Kidney (tissue), 14 donors: ENCODE data around the gene CHRD. TPM values are rescaled to one million over a fixed set of nuclear protein-coding genes. Genes with fewer than 3 reads are reported as not detected.

ENCODE experiments used
- DNase-seq, 5 donors: peaks; one replicate each; pipeline ENCODE4 v3.0.0-alpha.2; 2013 to 2020
- FAIRE-seq: peaks from 2 replicates; lab custom pipeline; 2012; peaks lifted over from hg19 to GRCh38; lab: Jason Lieb, UNC
- H3K27ac ChIP-seq, 2 donors: one replicate each; pipeline ENCODE4 v1.7.0; 2013; ENCODE audit warnings: low read depth in 2 of 2, low read length in 2 of 2, inconsistent platforms in 1 of 2
- H3K27me3 ChIP-seq: one replicate; pipeline ENCODE4 v1.7.1; 2013; ENCODE audit warnings: low read length, inconsistent platforms; ENCODE audit not compliant: control insufficient read depth, insufficient read depth
- H3K36me3 ChIP-seq, 3 donors: one replicate each; pipeline versions ENCODE4 v1.7.0 to v1.7.1; 2013; ENCODE audit warnings: low read length in 3 of 3, control low read depth in 1 of 3, inconsistent platforms in 1 of 3; ENCODE audit not compliant: insufficient read depth in 3 of 3, control insufficient read depth in 2 of 3
- H3K4me1 ChIP-seq, 3 donors: one replicate each; pipeline versions ENCODE4 v1.7.0 to v1.7.1; 2013; ENCODE audit warnings: low read length in 3 of 3, inconsistent platforms in 1 of 3, low read depth in 1 of 3; ENCODE audit not compliant: control insufficient read depth in 2 of 3, insufficient read depth in 2 of 3
- H3K4me3 ChIP-seq, 3 donors: one replicate each; pipeline versions ENCODE4 v1.7.0 to v1.8.1; 2013; ENCODE audit warnings: low read length in 3 of 3, control low read depth in 1 of 3, inconsistent platforms in 1 of 3
- H3K9ac ChIP-seq, 3 donors: one replicate each; pipeline versions ENCODE4 v1.7.0 to v1.7.1; 2013; ENCODE audit warnings: low read length in 3 of 3, control low read depth in 1 of 3, inconsistent platforms in 1 of 3
- H3K9me3 ChIP-seq, 3 donors: one replicate each; pipeline versions ENCODE4 v1.7.0 to v1.7.1; 2013; ENCODE audit warnings: low read length in 3 of 3, control low read depth in 1 of 3, inconsistent platforms in 1 of 3; ENCODE audit not compliant: control insufficient read depth in 2 of 3, insufficient read depth in 1 of 3
- intact Hi-C: fragments of 100-400 bp; cut with DNase I; formaldehyde crosslinking; loops from one replicate; pipeline ENCODE4 v1.11.1; 2022
- polyA plus RNA-seq: library from polyadenylated mRNA; stranded (reverse); fragments of 350-450 nt; fragmentation: Illumina TruSeq; extraction: RNeasy Lipid Tissue Mini Kit (QIAGEN cat#74804); gene quantifications from one replicate; pipeline ENCODE4 v1.2.3, GENCODE V29; 2014; ENCODE audit warnings: low read depth, low replicate concordance; ENCODE audit not compliant: insufficient read depth
- total RNA-seq: library from RNA; stranded (reverse); fragmentation: NEBNext Ultra II Directional; extraction: Animal tissue kit (Norgen Biotek cat#: 25700); gene quantifications from one replicate; pipeline ENCODE4 v1.2.1, GENCODE V29; 2021
- TF ChIP-seq, protein P1 (sequence below): IDR thresholded peaks from 3 replicates; pipeline ENCODE4 v1.5.1; 2012; ENCODE audit warnings: mild to moderate bottlenecking, moderate library complexity, borderline replicate concordance; ENCODE audit not compliant: insufficient read depth; ENCODE audit errors: extremely low read depth
- donor health status: control.
- donor health status: control.
- donor health status: control.
- donor health status: control.
- donor health status: control.
- donor health status: DM: yes; HTN: yes; CAD: no.
- donor health status: Normal renal cell carcinoma (clear cell type).

CHRD gene
- total and polyA plus RNA-seq, 2 donors from 2014 or later = 16.8 to 18.6 TPM

- TF ChIP-seq, protein P1, sequence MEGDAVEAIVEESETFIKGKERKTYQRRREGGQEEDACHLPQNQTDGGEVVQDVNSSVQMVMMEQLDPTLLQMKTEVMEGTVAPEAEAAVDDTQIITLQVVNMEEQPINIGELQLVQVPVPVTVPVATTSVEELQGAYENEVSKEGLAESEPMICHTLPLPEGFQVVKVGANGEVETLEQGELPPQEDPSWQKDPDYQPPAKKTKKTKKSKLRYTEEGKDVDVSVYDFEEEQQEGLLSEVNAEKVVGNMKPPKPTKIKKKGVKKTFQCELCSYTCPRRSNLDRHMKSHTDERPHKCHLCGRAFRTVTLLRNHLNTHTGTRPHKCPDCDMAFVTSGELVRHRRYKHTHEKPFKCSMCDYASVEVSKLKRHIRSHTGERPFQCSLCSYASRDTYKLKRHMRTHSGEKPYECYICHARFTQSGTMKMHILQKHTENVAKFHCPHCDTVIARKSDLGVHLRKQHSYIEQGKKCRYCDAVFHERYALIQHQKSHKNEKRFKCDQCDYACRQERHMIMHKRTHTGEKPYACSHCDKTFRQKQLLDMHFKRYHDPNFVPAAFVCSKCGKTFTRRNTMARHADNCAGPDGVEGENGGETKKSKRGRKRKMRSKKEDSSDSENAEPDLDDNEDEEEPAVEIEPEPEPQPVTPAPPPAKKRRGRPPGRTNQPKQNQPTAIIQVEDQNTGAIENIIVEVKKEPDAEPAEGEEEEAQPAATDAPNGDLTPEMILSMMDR = no peak
- FAIRE-seq = no peak
- peaks cover 0 to 6% (median 4%) of the 10 kb centered on the region in 3 donors for H3K4me1 ChIP-seq
- intact Hi-C loops = loop anchor here (10.0 kb wide), 1 partner anchor 90 kb away; no protein-coding TSS in a partner anchor
- no peaks in the 10 kb centered on the region for H3K9me3 ChIP-seq
- no peaks in the 10 kb centered on the region for H3K36me3 ChIP-seq
- H3K27ac ChIP-seq = no peak overlapping the region
- no peak for DNase-seq
- no peaks in the 10 kb centered on the region for H3K27me3 ChIP-seq
- no peak overlapping the region for H3K9ac ChIP-seq
- H3K4me3 ChIP-seq = no peak overlapping the region
Observed at GRCh38 chr3:184414418-184415202, 34.8 kb downstream of the CHRD start.

GRCh38 chr3:184415203-184415490 lies 35.3 kb downstream of the CHRD start:
- no peak overlapping the region for H3K4me3 ChIP-seq
- FAIRE-seq = no peak
- H3K9me3 ChIP-seq = no peaks in the 10 kb centered on the region
- no peaks in the 10 kb centered on the region for H3K27me3 ChIP-seq
- DNase-seq = no peak
- peaks cover 0 to 6% (median 4%) of the 10 kb centered on the region in 3 donors for H3K4me1 ChIP-seq
- no peaks in the 10 kb centered on the region for H3K36me3 ChIP-seq
- H3K9ac ChIP-seq = no peak overlapping the region
- TF ChIP-seq, protein P1 = no peak
- no peak overlapping the region for H3K27ac ChIP-seq
- intact Hi-C loops = loop anchor here (10.0 kb wide), 1 partner anchor 90 kb away; no protein-coding TSS in a partner anchor

DNA sequence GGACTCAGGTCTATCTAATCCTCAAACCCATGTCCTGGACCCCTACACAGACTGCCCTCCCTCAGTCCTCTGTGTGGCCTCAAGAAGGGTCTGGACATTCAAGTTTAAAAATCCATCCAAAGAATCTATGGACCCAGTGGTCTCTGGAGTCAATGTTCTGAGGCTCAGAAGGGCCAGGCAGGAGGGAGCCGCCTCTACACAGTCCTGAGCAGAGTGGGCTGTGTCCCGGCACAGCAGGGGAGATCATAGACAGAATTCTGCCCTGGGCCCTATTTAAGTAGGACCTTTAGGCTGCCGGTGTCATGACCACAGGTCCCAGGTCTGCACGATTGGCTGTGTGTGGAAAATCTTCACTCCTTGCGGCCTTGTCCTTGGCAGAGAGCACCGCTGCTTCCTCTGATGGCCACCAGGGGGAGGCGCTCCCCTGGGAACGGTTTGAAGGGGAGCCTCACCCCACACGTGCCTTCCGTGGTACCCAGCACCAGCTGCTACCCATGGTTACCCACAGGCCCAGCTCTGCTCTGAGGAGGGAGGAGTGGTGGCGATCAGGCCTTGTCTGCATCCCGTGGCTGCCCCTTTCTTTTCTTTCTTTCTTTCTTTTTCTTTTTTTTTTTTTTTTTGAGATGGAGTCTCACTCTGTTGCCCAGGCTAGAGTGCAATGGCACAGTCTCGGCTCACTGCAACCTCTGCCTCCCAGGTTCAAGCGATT lies 37.9 kb downstream of the CHRD start:
- TF ChIP-seq, protein P1 = peak; percentile 88
- FAIRE-seq (no peak), DNase-seq (peak; percentile 50 to 87 (median 60))
- H3K4me1 ChIP-seq = peaks cover 0 to 6% (median 4%) of the 10 kb centered on the region in 3 donors
- intact Hi-C loops = loop anchor here (10.0 kb wide), 1 partner anchor 87 kb away; no protein-coding TSS in a partner anchor
- H3K9me3 ChIP-seq = no peaks in the 10 kb centered on the region
- no peak overlapping the region for H3K9ac ChIP-seq
- no peak overlapping the region for H3K27ac ChIP-seq
- no peaks in the 10 kb centered on the region for H3K27me3 ChIP-seq
- no peaks in the 10 kb centered on the region for H3K36me3 ChIP-seq
- H3K4me3 ChIP-seq = no peak overlapping the region
